Measurements from ENCODE around the gene ZBTB44. TPM values are rescaled to one million over a fixed set of nuclear protein-coding genes. Genes with fewer than 3 reads are reported as not detected.
A peak's percentile ranks its signal among the peaks of the same experiment; 100 is the strongest.

ZBTB44 gene
- total RNA-seq, 1 experiment from 2014 or later: 23.8 TPM

DNA sequence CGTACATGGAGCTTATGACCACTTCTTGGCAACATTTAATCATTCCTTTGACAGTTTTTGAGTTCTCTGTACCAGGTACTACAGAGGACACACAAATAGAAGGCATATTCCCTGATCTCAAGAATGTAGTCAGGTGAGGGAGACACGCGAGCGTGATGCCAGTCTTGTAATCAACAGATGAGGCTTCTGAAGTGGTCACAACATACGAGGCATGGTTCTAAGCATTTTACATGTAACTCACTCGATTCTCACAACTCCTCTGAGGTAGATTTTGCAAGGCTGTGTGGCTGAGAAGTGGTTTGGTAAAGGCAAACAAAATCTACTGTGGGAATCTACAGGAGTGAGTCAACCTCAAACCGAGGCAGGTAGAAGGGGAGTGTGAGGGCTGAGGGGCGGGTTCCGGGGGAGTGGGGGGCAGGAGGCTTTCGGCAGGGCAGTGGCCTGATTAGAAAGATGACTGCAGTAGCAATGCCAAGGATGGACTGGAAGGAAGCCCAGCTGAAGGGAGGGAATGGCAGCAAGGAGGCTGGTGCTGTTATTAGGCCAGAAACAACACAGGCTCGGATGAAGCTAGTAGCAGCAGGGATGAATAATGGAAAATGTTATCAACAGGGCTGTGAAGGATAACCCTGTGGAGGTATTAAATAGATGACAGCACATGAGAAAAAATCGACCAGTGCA lies 91.3 kb downstream of the ZBTB44 start:
- in situ Hi-C loops (cut with HindIII; ENCODE audit: low pct_unique_long_range_greater_than_20kb, low sequenced_read_pairs): no loop called here
- no peak for DNase-seq (ENCODE audit: low read depth)

DNA sequence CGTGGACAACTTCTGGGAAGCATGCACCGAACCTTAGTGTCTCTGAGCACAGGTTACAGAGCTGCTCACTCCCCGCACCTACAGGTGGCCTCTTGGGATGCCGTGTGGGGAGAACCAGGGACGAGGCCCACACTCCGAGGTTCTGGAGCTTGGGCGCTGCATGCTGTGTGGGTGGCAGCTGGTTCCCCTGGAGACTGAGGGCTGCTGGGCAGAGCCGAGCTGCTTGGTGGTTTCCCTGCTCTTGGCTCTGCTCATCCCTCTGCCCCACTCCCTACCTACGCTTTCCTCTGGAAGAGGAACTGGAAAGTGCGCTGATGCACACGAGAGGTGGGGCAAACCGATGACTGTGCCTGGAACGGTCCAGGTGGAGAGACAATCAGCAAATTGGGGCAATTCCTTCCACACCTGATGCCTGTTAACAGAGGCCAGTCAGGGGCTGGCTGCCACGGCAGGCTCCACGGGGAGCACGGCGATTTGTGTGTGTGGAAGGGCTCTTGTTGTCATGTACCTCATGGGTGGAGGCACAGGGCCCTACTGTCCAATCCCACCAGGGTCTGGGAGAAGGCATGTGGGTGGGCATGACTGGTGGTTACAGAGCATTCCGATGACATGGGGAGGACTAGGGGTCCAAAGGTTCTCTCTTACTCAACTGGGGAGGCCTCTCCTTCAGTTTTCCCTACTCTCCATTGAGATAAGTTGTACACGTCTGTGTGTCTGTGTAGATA lies 94.2 kb downstream of the ZBTB44 start:
- in situ Hi-C loops (cut with HindIII; ENCODE audit: low pct_unique_long_range_greater_than_20kb, low sequenced_read_pairs): no loop called here
- no peak for DNase-seq (ENCODE audit: low read depth)

DNA sequence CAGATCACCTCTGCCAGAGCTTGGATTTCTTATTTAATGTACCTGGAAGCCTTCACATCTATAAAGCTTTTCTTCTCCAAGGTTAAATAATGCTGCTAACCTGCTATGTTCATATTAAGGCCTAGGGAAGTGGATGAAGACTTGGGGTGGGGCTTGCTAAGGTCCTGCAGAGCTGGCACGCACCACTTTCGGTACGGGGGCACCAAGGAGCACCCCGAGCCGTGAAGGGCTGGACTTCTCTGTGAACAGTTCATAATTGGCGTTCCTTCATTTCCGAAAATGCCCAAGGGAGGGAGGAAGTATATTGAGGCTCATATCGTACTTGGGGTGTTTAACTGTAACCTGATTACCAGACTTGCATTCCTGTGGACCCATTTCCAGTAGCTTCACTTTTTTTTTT lies 95.6 kb downstream of the ZBTB44 start:
- in situ Hi-C loops (cut with HindIII; ENCODE audit: low pct_unique_long_range_greater_than_20kb, low sequenced_read_pairs): no loop called here
- DNase-seq (ENCODE audit: low read depth): no peak

DNA sequence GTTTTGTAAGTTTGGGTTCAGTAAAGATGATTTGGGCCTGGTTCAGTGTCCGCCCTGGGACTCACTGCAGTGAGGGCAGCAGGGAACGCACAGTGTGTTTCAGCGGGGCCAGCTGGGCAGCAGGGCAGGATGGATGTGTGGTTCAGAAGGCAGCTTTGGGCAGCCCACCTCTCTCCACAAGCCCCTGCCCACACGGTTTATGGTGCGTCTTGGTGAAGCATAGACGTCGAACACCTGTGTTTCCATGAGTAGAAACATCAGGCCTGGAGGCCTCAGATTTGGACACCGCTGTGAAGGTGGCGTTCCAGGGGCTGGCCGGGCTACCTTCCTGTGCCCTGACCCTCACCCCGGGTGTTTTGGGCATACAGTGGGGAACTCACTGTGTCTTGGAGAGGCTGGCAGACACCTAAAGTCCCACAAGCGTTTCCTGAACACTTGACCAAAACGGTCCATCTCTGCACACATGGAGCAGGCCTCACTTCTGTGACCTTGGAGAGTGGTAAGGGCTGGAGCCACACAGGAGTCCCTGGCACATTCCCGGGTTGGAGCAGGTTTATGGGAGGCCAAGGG lies 96.1 kb downstream of the ZBTB44 start:
- DNase-seq (ENCODE audit: low read depth): no peak
- in situ Hi-C loops (cut with HindIII; ENCODE audit: low pct_unique_long_range_greater_than_20kb, low sequenced_read_pairs): no loop called here

DNA sequence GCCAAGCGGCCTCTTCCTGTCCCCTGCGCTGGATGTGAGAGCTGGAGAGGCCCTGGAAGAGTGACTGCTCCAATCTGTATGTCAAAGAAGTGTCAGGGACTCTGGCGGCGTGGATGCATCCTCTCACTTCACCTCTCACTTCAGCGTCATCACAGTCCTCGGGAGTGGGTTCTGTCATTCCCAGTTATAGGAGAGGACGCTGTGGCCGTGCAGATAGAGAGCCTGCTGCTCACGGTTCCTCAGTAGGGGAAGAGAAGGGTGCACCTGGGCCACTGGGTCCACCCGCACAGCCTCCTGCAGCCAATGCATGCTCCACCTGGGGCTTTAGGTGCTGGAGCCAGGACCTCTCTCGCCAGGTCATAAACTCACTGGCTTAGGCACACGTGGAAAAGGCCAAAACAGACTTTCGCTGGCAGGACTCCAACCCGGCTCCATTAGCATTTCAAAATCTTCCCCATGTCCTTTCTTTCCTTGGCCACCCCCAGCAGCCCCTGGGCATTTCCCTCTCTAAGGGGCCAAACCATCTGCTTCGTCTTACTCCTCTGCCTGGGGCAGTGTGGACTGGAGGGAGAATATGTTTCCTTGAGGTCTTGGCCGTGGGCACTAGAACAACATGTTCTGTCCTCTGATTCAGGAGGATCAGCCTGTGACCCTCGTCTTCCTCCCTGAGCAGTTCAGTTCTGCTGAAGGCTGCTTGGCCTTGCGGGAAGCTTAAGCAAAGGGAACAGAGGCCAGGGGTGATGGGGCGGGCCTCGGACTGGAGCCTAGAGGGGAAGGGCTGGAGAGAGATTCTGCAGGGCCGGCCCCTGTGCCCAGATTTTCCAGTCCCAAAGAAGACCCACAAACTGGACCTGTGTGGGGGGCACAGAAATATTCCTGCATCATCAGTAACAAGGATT lies 97.3 kb downstream of the ZBTB44 start:
- DNase-seq (ENCODE audit: low read depth): no peak
- in situ Hi-C loops (cut with HindIII; ENCODE audit: low pct_unique_long_range_greater_than_20kb, low sequenced_read_pairs): no loop called here

DNA sequence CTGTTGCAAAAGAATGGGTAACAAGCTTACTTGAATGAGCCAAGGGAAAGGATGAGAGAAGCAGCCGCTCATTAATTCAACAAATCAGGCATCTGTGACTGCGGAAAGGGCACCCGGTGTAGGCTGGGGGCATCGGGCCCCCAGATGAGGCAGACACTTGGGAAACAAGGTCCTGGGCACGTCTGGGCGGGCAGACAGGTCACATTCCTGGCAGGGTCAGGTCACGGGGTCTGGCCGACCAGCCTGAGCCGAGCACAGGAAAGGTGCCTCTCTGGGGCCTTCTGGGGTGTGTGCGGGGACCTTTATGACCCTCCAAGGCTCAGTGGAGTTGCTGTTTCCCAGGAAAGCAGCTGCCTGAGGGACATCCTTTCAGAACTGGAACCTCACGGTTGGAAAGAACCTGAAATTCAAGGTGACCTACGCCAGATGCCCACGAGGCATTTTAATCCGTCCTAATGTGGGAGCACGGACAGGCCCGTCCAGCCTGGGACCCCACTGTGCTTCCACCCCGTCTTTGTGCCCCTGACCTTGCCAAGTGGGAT lies 98.1 kb downstream of the ZBTB44 start:
- in situ Hi-C loops (cut with HindIII; ENCODE audit: low pct_unique_long_range_greater_than_20kb, low sequenced_read_pairs): no loop called here
- no peak for DNase-seq (ENCODE audit: low read depth)

DNA sequence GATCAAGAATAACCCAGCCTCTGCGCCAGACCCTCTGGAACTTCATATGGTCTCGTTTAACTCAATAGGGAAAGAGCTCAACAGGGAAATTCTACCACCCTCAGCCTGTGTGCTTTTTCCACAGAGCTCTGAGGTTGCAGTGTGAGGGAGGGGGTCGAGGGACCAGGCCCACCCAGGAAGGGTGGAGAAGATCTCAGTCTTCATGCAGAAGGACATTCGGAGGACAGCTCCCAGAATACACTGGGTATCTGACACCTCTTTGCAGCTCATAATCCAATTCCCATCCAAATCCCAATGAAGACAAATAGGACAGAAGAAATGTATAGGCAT lies 98.5 kb downstream of the ZBTB44 start:
- in situ Hi-C loops (cut with HindIII; ENCODE audit: low pct_unique_long_range_greater_than_20kb, low sequenced_read_pairs): no loop called here
- no peak for DNase-seq (ENCODE audit: low read depth)

DNA sequence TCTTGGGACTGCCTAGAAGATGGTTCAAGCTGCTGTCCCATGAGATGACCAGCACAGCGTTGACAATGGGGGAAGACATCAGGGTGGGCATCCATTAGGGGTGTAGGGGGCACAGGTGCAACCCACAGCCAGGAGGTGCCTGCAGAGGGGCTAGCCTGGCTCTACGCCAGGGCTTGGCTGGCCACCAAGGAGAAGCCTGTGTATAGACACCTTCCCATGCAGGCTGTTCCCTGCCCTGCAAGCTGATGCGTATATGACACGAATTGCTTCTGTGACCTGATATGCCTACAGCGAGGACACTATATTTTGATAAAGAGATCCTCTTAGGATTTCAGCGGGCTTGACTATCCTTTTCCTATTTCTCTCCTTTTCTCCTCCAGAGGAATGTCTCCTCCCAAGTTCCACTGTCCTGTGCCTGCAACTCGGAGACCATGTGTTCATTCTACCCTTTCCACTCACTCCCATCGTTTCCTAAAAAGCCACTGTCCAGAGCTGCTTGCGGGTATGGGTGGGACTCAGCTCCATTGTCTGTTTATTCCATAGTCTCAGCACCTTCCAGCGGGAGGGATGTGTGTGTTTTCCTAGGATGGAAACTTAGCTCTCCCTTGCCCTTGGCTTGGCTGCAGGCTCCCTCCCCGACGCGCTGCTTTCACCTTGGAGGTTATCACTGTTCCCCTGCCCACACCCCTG lies 99.0 kb downstream of the ZBTB44 start:
- in situ Hi-C loops (cut with HindIII; ENCODE audit: low pct_unique_long_range_greater_than_20kb, low sequenced_read_pairs): no loop called here
- DNase-seq (ENCODE audit: low read depth): no peak

DNA sequence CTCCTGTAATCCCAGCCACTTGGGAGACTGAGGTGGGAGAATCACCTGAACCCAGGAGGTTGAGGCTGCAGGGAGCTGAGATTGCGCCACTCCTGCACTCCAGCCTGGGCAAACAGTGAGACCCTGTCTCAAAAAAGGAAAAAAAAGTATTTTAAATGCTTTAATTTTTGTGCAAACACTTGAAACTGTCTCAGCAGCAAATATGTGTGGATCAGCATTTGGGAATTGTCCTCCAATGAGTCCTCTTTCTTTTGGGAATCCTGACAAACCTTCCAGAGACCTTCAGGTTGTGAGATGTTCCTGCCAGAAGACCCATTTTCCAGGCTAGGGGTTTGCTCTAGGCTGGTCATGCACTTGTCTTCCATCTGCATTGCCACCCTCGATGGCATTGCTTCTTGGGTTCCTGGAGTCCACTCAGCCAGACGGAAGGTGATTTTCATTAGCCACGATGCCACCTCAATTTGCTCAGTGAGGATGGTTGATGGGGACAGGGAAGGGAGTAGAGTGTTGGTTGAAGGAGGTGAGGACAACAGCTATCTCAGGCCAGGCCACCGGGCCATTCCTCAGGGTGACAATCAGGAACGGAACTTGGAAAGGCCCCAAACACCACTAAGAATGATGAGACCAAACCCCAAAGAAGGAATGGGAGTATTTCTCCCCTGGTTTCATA lies 99.7 kb downstream of the ZBTB44 start:
- in situ Hi-C loops (cut with HindIII; ENCODE audit: low pct_unique_long_range_greater_than_20kb, low sequenced_read_pairs): no loop called here

DNA sequence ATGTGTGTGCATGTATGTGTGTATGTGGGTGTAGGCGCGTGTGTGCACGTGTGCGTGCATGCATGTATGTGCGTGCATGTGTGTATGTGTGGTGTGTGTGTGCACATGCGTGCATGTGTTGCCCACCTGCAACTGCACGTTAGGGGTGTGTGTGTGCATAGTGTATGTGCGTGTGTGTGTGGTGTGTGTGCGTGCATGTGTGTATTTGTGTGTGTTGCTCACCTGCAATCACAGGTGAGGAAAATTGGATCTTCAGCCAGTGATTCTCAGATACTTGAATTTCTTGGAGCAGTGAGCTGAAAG lies 100.8 kb downstream of the ZBTB44 start:
- in situ Hi-C loops (cut with HindIII; ENCODE audit: low pct_unique_long_range_greater_than_20kb, low sequenced_read_pairs): no loop called here
- DNase-seq (ENCODE audit: low read depth): no peak

More for the DNA sequence above, 99.7 kb downstream of the ZBTB44 start:
- no peak for DNase-seq (ENCODE audit: low read depth)

DNA sequence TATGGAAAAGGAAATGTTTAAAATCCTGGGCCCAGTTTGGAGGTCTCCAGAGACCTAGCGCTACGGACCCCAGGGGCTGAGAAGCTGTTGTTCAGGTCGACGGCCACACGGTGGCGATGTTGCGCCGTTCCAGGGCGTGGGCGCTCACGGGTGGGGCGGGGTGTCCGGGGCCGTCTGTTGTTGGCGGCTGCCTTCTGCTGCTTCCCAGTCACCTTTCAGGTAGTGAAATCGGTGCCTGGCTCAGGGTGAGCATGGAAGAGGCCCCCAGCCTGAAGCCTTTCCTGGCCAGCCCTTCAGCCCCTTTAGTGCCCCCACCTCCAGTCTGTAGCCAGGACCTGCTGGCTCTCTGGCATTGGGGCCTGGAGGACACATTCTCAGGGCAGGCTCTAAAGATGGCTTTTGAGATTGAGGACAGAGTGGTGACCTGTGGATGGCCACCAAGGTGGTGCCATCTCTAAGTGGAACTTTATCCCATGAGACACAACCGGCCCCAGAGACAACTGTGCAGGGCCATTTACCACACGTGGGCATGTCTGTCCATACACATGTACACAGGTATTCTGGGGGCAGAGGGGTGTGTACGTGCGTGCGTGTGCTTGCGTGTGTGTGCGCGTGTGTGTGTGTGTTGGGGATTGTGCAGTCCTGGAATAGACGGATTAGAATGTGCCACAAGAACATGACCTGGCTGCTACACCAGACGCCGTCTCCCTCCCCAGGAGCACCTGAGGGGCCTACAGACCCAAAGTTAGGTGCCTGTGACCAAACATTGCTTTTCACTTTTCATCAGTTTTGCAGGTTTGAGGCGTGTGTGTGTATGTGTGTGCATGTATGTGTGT lies 101.4 kb downstream of the ZBTB44 start:
- in situ Hi-C loops (cut with HindIII; ENCODE audit: low pct_unique_long_range_greater_than_20kb, low sequenced_read_pairs): no loop called here
- peak; percentile 11 for DNase-seq (ENCODE audit: low read depth)

DNA sequence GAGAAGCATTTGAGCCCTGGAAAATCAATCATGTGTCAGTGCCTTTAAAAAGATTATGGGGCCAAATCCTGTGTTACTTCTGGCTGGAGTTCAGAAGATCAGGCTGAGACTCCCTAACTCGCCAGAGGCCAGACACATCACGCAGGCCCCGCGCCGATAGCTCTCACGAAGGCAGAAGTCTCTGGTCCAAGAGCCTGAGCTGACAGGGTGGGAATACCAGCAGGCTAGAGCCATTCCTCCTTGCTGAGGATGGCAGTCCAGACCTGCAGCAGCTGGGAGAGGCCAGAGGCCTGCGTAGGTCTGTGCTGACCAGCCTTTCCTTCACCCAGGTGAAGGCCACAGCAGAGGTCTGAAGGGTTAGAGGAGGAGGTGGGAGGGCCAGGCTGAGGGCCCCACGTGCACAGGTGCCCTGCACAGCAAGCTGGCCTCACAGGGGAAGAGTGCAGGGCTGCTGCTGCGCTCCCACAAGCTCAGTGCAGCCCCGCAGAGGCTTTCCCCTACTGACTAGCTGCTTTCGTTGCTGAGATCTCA lies 102.2 kb downstream of the ZBTB44 start:
- in situ Hi-C loops (cut with HindIII; ENCODE audit: low pct_unique_long_range_greater_than_20kb, low sequenced_read_pairs): no loop called here

DNA sequence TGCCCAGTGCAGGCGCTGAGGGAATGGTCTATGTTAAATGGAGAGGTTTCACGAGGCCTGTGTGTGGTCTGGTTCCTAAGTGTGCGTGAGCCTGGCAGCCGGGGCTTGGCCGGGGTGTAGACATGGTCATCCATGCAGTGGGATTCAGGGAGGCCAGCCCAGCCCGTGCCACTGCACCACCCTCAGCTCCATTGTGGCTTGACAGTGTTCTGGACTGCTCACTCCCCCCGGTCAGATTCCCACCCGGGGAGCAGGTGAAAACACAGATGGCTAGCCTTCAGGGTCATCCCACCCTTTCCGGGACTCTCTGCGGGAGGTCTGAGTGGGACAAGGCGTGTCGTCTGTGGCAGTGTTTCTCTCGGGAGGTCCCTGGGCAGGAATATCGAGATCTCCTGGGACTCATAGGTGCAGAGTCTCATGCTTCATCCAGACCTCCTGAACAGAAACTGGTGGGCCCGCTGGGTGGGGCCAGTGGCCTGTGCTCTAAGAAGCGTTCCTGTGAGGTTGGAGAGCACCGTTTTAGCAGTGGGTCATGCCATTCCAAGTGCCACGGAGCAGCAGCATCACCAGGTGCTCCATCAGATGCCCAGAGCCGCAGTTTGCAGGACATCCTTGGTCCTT lies 102.8 kb downstream of the ZBTB44 start:
- in situ Hi-C loops (cut with HindIII; ENCODE audit: low pct_unique_long_range_greater_than_20kb, low sequenced_read_pairs): no loop called here
- DNase-seq (ENCODE audit: low read depth): no peak

More for the DNA sequence above, 102.2 kb downstream of the ZBTB44 start:
- no peak for DNase-seq (ENCODE audit: low read depth)

DNA sequence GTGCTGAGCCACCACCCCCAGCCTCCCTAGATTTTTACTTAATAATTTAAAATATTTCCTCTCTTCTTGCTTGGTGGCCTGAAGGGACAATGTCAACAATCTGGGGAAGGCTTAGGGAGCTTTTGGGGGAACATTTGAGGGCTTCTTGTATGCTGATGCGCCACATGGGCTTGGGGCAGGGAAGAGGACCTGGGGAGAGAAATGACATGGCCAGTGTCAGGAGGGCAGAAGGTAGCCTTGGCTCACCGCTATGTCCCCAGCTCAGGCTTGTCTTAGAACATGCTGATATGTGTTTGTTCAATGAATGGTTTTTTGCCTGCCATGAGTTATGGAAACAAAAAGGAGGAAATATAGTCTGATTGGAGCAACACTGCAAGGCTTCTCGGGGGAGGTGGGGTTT lies 103.6 kb downstream of the ZBTB44 start:
- no peak for DNase-seq (ENCODE audit: low read depth)

DNA sequence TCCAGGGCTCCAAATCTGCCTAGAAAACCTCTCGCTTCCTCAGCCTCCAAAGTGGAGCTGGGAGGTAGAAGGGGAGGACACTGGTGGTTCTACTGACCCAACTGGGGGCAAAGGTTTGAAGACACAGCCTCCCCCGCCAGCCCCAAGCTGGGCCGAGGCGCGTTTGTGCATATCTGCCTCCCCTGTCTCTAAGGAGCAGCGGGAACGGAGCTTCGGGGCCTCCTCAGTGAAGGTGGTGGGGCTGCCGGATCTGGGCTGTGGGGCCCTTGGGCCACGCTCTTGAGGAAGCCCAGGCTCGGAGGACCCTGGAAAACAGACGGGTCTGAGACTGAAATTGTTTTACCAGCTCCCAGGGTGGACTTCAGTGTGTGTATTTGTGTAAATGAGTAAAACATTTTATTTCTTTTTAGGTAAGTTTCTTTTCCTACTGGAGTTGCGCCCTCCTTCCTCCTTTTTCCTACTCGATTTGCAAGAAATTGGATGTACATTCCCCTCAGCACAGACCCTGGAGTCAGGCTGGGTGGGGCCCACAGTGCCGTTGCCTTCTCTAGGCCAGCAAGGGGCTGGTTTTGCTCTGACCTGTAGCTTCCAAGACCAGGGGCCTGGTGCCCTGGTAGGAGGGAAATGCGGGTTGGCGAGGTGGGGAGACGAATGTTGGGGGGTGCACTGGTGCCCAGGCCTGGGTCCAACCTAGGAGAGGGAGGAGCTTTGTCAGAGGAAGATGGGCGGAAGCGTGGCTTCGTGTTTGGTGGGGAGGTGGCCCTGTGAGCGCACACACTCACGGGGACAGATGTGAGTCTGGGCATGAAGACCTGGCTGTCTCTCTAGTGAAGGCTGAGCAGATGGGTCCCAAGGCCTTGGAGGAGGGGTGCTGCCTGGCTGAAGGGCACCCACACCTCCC lies 104.5 kb downstream of the ZBTB44 start:
- in situ Hi-C loops (cut with HindIII; ENCODE audit: low pct_unique_long_range_greater_than_20kb, low sequenced_read_pairs): no loop called here
- no peak for DNase-seq (ENCODE audit: low read depth)

More for the DNA sequence above, 103.6 kb downstream of the ZBTB44 start:
- in situ Hi-C loops (cut with HindIII; ENCODE audit: low pct_unique_long_range_greater_than_20kb, low sequenced_read_pairs): no loop called here

Measured in Caki2 (cell line).